Glutamatergic neuron (in vitro differentiated cells): Measurements from ENCODE around the gene POU2F1. TPM values are rescaled to one million over a fixed set of nuclear protein-coding genes. Genes with fewer than 3 reads are reported as not detected.

Experiments
- DNase-seq: peaks from one replicate; pipeline ENCODE4 v3.0.0; 2022
- H3K27ac Mint-ChIP-seq: one replicate; pipeline ENCODE4 v1.8.0; 2020; ENCODE audit warnings: mild to moderate bottlenecking, mixed read lengths, inconsistent platforms; ENCODE audit not compliant: unreplicated experiment
- H3K27me3 Mint-ChIP-seq: one replicate; pipeline ENCODE4 v1.8.0; 2020; ENCODE audit warnings: mild to moderate bottlenecking, moderate library complexity, mixed read lengths, inconsistent platforms; ENCODE audit not compliant: unreplicated experiment
- H3K36me3 Mint-ChIP-seq: one replicate; pipeline ENCODE4 v1.8.0; 2020; ENCODE audit warnings: mild to moderate bottlenecking, mixed read lengths, inconsistent platforms; ENCODE audit not compliant: unreplicated experiment
- H3K4me1 Mint-ChIP-seq: one replicate; pipeline ENCODE4 v1.8.0; 2020; ENCODE audit warnings: mild to moderate bottlenecking, low read depth, mixed read lengths, inconsistent platforms; ENCODE audit not compliant: unreplicated experiment
- H3K4me3 Mint-ChIP-seq: one replicate; pipeline ENCODE4 v1.8.0; 2020; ENCODE audit warnings: mild to moderate bottlenecking, mixed read lengths, inconsistent platforms; ENCODE audit not compliant: unreplicated experiment
- H3K9me3 Mint-ChIP-seq: one replicate; pipeline ENCODE4 v1.8.0; 2020; ENCODE audit warnings: mild to moderate bottlenecking, moderate library complexity, mixed read lengths, inconsistent platforms; ENCODE audit not compliant: unreplicated experiment
- CTCF ChIP-seq: fragments of 200-600 bp; sonication (generic); IDR thresholded peaks from one replicate; pipeline ENCODE4 v1.5.0; 2021; ENCODE audit not compliant: partially characterized antibody, unreplicated experiment
- total RNA-seq: library from RNA; stranded (reverse); fragmentation: NEBNext Ultra II Directional; extraction: Animal tissue kit (Norgen Biotek cat#: 25700); gene quantifications from one replicate; pipeline ENCODE4 v1.2.1, GENCODE V29; 2021; ENCODE audit not compliant: unreplicated experiment

POU2F1 gene
- total RNA-seq, 1 donor from 2014 or later: 37.7 TPM

- peaks cover 5% of the 10 kb centered on the region for H3K36me3 Mint-ChIP-seq
- TF ChIP-seq CTCF: no peak
- H3K27ac Mint-ChIP-seq: no peak overlapping the region
- H3K4me1 Mint-ChIP-seq: peaks cover 5% of the 10 kb centered on the region
- peaks cover 2% of the 10 kb centered on the region for H3K9me3 Mint-ChIP-seq
- no peak for DNase-seq
- no peak overlapping the region for H3K4me3 Mint-ChIP-seq
- H3K27me3 Mint-ChIP-seq: peaks cover 17% of the 10 kb centered on the region
Observed at GRCh38 chr1:167457936-167458584, 237.4 kb downstream of the POU2F1 start.

GRCh38 chr1:167460836-167461235, 240.2 kb downstream of the POU2F1 start:
- DNase-seq: no peak
- H3K27me3 Mint-ChIP-seq: peaks cover 12% of the 10 kb centered on the region
- no peak overlapping the region for H3K27ac Mint-ChIP-seq
- no peak for TF ChIP-seq CTCF
- peaks cover 5% of the 10 kb centered on the region for H3K36me3 Mint-ChIP-seq
- peaks cover 11% of the 10 kb centered on the region for H3K4me1 Mint-ChIP-seq
- no peak overlapping the region for H3K4me3 Mint-ChIP-seq
- H3K9me3 Mint-ChIP-seq: peaks cover 2% of the 10 kb centered on the region

- peaks cover 11% of the 10 kb centered on the region for H3K4me1 Mint-ChIP-seq
- peaks cover 4% of the 10 kb centered on the region for H3K36me3 Mint-ChIP-seq
- no peak overlapping the region for H3K27ac Mint-ChIP-seq
- no peak for DNase-seq
- TF ChIP-seq CTCF: no peak
- H3K9me3 Mint-ChIP-seq: peaks cover 2% of the 10 kb centered on the region
- H3K27me3 Mint-ChIP-seq: peaks cover 8% of the 10 kb centered on the region
- no peak overlapping the region for H3K4me3 Mint-ChIP-seq
Observed at GRCh38 chr1:167462341-167462740, 241.7 kb downstream of the POU2F1 start.

GRCh38 chr1:167463080-167463479, 242.4 kb downstream of the POU2F1 start:
- Mint-ChIP-seq H3K36me3 (no peaks in the 10 kb centered on the region), H3K27ac (no peak overlapping the region), H3K27me3 (peaks cover 3% of the 10 kb centered on the region), H3K9me3 (peaks cover 2% of the 10 kb centered on the region), H3K4me1 (peaks cover 12% of the 10 kb centered on the region), H3K4me3 (no peak overlapping the region)
- no peak for DNase-seq
- no peak for TF ChIP-seq CTCF

GRCh38 chr1:167463875-167464575, 243.3 kb downstream of the POU2F1 start:
- TF ChIP-seq CTCF: no peak
- no peaks in the 10 kb centered on the region for H3K36me3 Mint-ChIP-seq

More at GRCh38 chr1:167463875-167464575, 243.3 kb downstream of the POU2F1 start:
- no peak overlapping the region for H3K27ac Mint-ChIP-seq
- H3K27me3 Mint-ChIP-seq: peaks cover 3% of the 10 kb centered on the region
- peaks cover 2% of the 10 kb centered on the region for H3K9me3 Mint-ChIP-seq
- DNase-seq: no peak
- H3K4me1 Mint-ChIP-seq: peaks cover 12% of the 10 kb centered on the region
- H3K4me3 Mint-ChIP-seq: no peak overlapping the region
